Activated CD8-positive, alpha-beta T cell treated with anti-CD3 and anti-CD28 coated beads for 36 hours (primary cell): ENCODE data around the gene DUSP22. TPM values are rescaled to one million over a fixed set of nuclear protein-coding genes. Genes with fewer than 3 reads are reported as not detected.

Source experiments
- ATAC-seq: fragments of 200-7000 bp; cut with Tn5 transposase; one replicate; pipeline ENCODE4 v1.10.0; 2021; ENCODE audit warnings: mild to moderate bottlenecking, moderate library complexity
- CTCF ChIA-PET: fragments of 350-600 bp; sonication (Branson Sonifier 250); formaldehyde crosslinking; loops from one replicate; lab custom pipeline; 2021; ENCODE audit warnings: antibody characterized with exemption; lab: Charles Lee
- POLR2A ChIA-PET: fragments of 350-600 bp; sonication (Branson Sonifier 250); formaldehyde crosslinking; loops from one replicate; lab custom pipeline; 2021; ENCODE audit warnings: antibody characterized with exemption; lab: Charles Lee
- DNase-seq: peaks from one replicate; pipeline ENCODE4 v3.0.0-alpha.2; 2020
- H3K27ac Mint-ChIP-seq: one replicate; pipeline ENCODE4 v1.8.0; 2021; ENCODE audit warnings: mild to moderate bottlenecking, mixed read lengths
- H3K27me3 Mint-ChIP-seq: one replicate; pipeline ENCODE4 v1.8.0; 2021; ENCODE audit warnings: mixed read lengths
- H3K36me3 Mint-ChIP-seq: one replicate; pipeline ENCODE4 v1.8.0; 2021; ENCODE audit warnings: low read depth, mixed read lengths
- H3K4me1 Mint-ChIP-seq: one replicate; pipeline ENCODE4 v1.8.0; 2021; ENCODE audit warnings: low read depth, mixed read lengths
- H3K4me3 Mint-ChIP-seq: one replicate; pipeline ENCODE4 v1.8.0; 2021; ENCODE audit warnings: mild to moderate bottlenecking, moderate library complexity, mixed read lengths
- H3K9me3 Mint-ChIP-seq: one replicate; pipeline ENCODE4 v1.8.0; 2021; ENCODE audit warnings: mixed read lengths
- CTCF ChIP-seq: fragments of 200-600 bp; IDR thresholded peaks from one replicate; pipeline ENCODE4 v1.8.0; 2022; ENCODE audit warnings: antibody characterized with exemption, mild to moderate bottlenecking
- intact Hi-C: fragments of 100-400 bp; cut with micrococcal nuclease; formaldehyde crosslinking; loops from one replicate; pipeline ENCODE4 v1.10.0; 2022
- total RNA-seq, 2 experiments: library from RNA; stranded (reverse); gene quantifications; one replicate each; pipeline ENCODE4 v1.2.3, GENCODE V29; 2021

Gene DUSP22
- total RNA-seq, 2 experiments from 2014 or later, result 32.5 to 34.2 TPM

GRCh38 chr6:366389-367297 is 74.4 kb downstream of the DUSP22 start:
- Mint-ChIP-seq H3K4me1 (no peaks in the 10 kb centered on the region), H3K9me3 (peaks cover 13% of the 10 kb centered on the region), H3K36me3 (no peaks in the 10 kb centered on the region), H3K27me3 (peaks cover 7% of the 10 kb centered on the region), H3K27ac (no peak overlapping the region), H3K4me3 (no peak overlapping the region)
- POLR2A ChIA-PET, result no interaction called here
- CTCF ChIA-PET, result no interaction called here
- no peak for TF ChIP-seq CTCF
- DNase-seq (no peak), ATAC-seq (no peak)
- intact Hi-C loops, result no loop called here

GRCh38 chr6:367298-367794 is 75.1 kb downstream of the DUSP22 start:
- ATAC-seq, result no peak
- CTCF ChIA-PET, result no interaction called here
- no peak overlapping the region for H3K27ac Mint-ChIP-seq
- DNase-seq, result no peak
- no peaks in the 10 kb centered on the region for H3K36me3 Mint-ChIP-seq
- no peak for TF ChIP-seq CTCF
- H3K9me3 Mint-ChIP-seq, result peaks cover 13% of the 10 kb centered on the region
- no peak overlapping the region for H3K4me3 Mint-ChIP-seq
- H3K4me1 Mint-ChIP-seq, result no peaks in the 10 kb centered on the region
- peaks cover 7% of the 10 kb centered on the region for H3K27me3 Mint-ChIP-seq
- POLR2A ChIA-PET, result no interaction called here
- intact Hi-C loops, result no loop called here

GRCh38 chr6:367891-368630 is 75.8 kb downstream of the DUSP22 start:
- no peaks in the 10 kb centered on the region for H3K4me1 Mint-ChIP-seq
- ChIA-PET CTCF (no interaction called here), POLR2A (no interaction called here)
- no peaks in the 10 kb centered on the region for H3K36me3 Mint-ChIP-seq
- TF ChIP-seq CTCF, result no peak
- DNase-seq, result no peak
- peaks cover 13% of the 10 kb centered on the region for H3K27me3 Mint-ChIP-seq
- no peak overlapping the region for H3K27ac Mint-ChIP-seq
- no peak overlapping the region for H3K4me3 Mint-ChIP-seq
- H3K9me3 Mint-ChIP-seq, result peaks cover 13% of the 10 kb centered on the region
- no peak for ATAC-seq
- intact Hi-C loops, result no loop called here

- DNase-seq (no peak), ATAC-seq (no peak)
- Mint-ChIP-seq H3K27me3 (peaks cover 18% of the 10 kb centered on the region), H3K4me3 (no peak overlapping the region), H3K9me3 (no peaks in the 10 kb centered on the region), H3K27ac (no peak overlapping the region), H3K36me3 (no peaks in the 10 kb centered on the region), H3K4me1 (no peaks in the 10 kb centered on the region)
- intact Hi-C loops, result no loop called here
- ChIA-PET CTCF (interaction anchor here (1.0 kb wide), 1 partner anchor 181 kb away, joined by 3 read pairs; no protein-coding TSS in a partner anchor), POLR2A (interaction anchor here (0.6 to 1.0 kb wide), 3 partner anchors 10 to 225 kb away, joined by 3 read pairs; no protein-coding TSS in a partner anchor)
- TF ChIP-seq CTCF, result no peak
Measured at GRCh38 chr6:369559-370431, 77.5 kb downstream of the DUSP22 start.
